ENCODE measurements around the gene UVSSA.

DNA sequence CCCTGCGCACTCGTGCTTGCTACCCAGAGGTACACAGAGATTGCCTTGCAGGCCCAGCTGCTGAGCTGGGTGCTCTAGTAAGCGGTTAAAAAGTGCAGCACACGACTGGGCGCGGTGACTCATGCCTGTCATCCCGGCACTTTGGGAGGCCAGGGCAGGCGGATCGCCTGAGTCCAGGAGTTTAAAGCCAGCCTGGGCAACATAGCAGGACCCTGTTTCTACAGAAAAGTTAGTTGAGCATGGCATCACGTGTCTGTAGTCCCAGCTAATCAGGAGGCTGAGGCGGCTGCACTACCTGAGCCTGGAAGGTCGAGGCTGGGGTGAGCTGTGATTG, 5.5 kb downstream of the UVSSA start:
- TF ChIP-seq, protein P1, sequence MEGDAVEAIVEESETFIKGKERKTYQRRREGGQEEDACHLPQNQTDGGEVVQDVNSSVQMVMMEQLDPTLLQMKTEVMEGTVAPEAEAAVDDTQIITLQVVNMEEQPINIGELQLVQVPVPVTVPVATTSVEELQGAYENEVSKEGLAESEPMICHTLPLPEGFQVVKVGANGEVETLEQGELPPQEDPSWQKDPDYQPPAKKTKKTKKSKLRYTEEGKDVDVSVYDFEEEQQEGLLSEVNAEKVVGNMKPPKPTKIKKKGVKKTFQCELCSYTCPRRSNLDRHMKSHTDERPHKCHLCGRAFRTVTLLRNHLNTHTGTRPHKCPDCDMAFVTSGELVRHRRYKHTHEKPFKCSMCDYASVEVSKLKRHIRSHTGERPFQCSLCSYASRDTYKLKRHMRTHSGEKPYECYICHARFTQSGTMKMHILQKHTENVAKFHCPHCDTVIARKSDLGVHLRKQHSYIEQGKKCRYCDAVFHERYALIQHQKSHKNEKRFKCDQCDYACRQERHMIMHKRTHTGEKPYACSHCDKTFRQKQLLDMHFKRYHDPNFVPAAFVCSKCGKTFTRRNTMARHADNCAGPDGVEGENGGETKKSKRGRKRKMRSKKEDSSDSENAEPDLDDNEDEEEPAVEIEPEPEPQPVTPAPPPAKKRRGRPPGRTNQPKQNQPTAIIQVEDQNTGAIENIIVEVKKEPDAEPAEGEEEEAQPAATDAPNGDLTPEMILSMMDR (IDR thresholded peaks at IDR 0.05): no peak
- no peak for TF ChIP-seq ZFX (IDR thresholded peaks at IDR 0.05; ENCODE audit: borderline replicate concordance)
